Ishikawa (cell line): ENCODE data around the gene TMEM141.

Experiments
- RAD21 ChIP-seq: IDR thresholded peaks from 2 replicates; pipeline ENCODE4 v1.6.1; 2012; ENCODE audit warnings: low read depth
- USF1 ChIP-seq: IDR thresholded peaks from 2 replicates; pipeline ENCODE4 v1.6.1; 2012
- YY1 ChIP-seq: IDR thresholded peaks from 2 replicates; pipeline ENCODE4 v1.6.1; 2012; ENCODE audit warnings: low read depth

DNA sequence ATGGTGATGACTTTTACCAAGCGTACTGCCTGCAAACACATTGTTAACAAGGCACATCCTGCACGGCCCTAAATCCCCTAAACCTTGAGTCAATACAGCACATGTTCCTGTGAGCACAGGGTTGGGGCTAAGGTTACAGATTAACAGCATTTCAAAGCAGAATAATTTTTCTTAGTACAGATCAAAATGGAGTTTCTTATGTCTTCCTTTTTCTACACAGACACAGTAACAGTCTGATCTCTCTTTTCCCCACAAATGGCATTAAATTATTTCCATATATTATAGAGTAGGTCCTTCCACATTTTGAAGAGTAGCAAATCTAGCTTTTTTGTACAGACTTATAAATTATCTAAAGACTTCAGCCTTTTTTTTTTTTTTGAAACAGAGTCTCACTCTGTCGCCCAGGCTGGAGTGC lies 1.6 kb upstream of the TMEM141 start:
- no peak for TF ChIP-seq RAD21
- TF ChIP-seq USF1, result no peak
- TF ChIP-seq YY1, result no peak
